Measurements from ENCODE around the gene PROS1. TPM values are rescaled to one million over a fixed set of nuclear protein-coding genes. Genes with fewer than 3 reads are reported as not detected.

The PROS1 gene
- total and polyA plus RNA-seq, 10 of the 15 experiments (the other 5 are each of a cell fraction or from before 2014, with no cell fraction given), result 0.10 TPM; not detected in 9

GRCh38 chr3:94011233-94011711 is 37.6 kb upstream of the PROS1 start (continued):
- TF ChIP-seq, protein P1, sequence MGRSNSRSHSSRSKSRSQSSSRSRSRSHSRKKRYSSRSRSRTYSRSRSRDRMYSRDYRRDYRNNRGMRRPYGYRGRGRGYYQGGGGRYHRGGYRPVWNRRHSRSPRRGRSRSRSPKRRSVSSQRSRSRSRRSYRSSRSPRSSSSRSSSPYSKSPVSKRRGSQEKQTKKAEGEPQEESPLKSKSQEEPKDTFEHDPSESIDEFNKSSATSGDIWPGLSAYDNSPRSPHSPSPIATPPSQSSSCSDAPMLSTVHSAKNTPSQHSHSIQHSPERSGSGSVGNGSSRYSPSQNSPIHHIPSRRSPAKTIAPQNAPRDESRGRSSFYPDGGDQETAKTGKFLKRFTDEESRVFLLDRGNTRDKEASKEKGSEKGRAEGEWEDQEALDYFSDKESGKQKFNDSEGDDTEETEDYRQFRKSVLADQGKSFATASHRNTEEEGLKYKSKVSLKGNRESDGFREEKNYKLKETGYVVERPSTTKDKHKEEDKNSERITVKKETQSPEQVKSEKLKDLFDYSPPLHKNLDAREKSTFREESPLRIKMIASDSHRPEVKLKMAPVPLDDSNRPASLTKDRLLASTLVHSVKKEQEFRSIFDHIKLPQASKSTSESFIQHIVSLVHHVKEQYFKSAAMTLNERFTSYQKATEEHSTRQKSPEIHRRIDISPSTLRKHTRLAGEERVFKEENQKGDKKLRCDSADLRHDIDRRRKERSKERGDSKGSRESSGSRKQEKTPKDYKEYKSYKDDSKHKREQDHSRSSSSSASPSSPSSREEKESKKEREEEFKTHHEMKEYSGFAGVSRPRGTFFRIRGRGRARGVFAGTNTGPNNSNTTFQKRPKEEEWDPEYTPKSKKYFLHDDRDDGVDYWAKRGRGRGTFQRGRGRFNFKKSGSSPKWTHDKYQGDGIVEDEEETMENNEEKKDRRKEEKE (IDR thresholded peaks at IDR 0.05), result no peak
- TF ChIP-seq ZNF207 (IDR thresholded peaks at IDR 0.05; ENCODE audit: borderline replicate concordance) (no peak), MLLT1 (IDR thresholded peaks at IDR 0.05) (no peak)

DNA sequence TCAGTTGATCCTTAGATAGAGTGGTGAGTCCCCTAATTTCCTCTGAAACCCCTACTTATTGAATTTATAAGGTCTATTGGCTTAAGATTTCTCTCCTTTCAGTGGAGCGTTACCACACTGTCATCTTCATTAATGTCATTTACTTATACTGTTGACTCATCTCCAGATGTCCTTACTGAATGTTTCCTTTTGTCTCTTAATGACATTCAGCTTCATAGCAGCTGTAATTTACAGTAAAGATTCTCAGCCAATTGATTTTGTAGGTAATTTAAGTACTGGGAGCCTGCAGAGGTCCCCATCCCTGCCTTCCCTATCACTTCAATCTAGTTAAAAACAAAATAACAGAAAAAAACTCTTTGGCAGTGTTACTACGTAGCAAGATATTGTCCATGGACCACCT is 35.9 kb upstream of the PROS1 start:
- Histone ChIP-seq H2AFZ (ENCODE audit: control insufficient read depth, low read depth, low read length) (no peak overlapping the region), H3K9ac (ENCODE audit: control insufficient read depth, insufficient read depth, low read length) (no peak overlapping the region), H3K79me2 (ENCODE audit: control insufficient read depth, insufficient read depth, low read length) (no peaks in the 10 kb centered on the region), H3K27me3 (replicated peaks in 1 of 2; ENCODE audit: control insufficient read depth in 2 of 2, insufficient read depth in 2 of 2, low read length in 1 of 2) (no peaks in the 10 kb centered on the region), H3K36me3 (ENCODE audit: control insufficient read depth in 2 of 2, insufficient read depth in 2 of 2, low read length in 1 of 2) (no peaks in the 10 kb centered on the region), H3K4me1 (ENCODE audit: control insufficient read depth, insufficient read depth, low read length) (no peaks in the 10 kb centered on the region), H3K4me3 (no peak overlapping the region), H3K4me2 (ENCODE audit: control insufficient read depth, insufficient read depth) (no peak overlapping the region), H3K9me3 (replicated peaks; ENCODE audit: control insufficient read depth, insufficient read depth, low read length) (no peaks in the 10 kb centered on the region), H3K27ac (ENCODE audit: control insufficient read depth, insufficient read depth) (no peak overlapping the region), H4K20me1 (ENCODE audit: control insufficient read depth, insufficient read depth) (no peaks in the 10 kb centered on the region)
- ChIA-PET POLR2A (no interaction called here), CTCF (interaction anchor here (0.6 to 1.0 kb wide), 2 partner anchors 60 to 225 kb away, joined by 3 read pairs; no protein-coding TSS in a partner anchor), RAD21 (ENCODE audit: unreplicated experiment) (no interaction called here), SMC1A (ENCODE audit: uncharacterized antibody, unreplicated experiment) (no interaction called here)
- in situ Hi-C loops (cut with MboI) (loop anchor here (5.0 kb wide), 1 partner anchor 58 kb away; no protein-coding TSS in a partner anchor), intact Hi-C loops (cut with micrococcal nuclease; ENCODE audit: unreplicated experiment) (no loop called here)
- ATAC-seq (no peak), DNase-seq (ENCODE audit: low read depth, low spot score) (no peak), FAIRE-seq (no peak)
- BruUV-seq (replicated peaks), result no TSS peak
- WGBS (ENCODE audit: insufficient coverage, insufficient replicate concordance, low lambda C conversion rate, missing lambda C conversion rate), result 100% methylated on average over 2 of the region's 2 CpGs
- TF ChIP-seq, protein P2, sequence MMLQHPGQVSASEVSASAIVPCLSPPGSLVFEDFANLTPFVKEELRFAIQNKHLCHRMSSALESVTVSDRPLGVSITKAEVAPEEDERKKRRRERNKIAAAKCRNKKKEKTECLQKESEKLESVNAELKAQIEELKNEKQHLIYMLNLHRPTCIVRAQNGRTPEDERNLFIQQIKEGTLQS (IDR thresholded peaks at IDR 0.05; ENCODE audit: borderline replicate concordance, extremely low read depth, low read depth, low read length), result no peak
- TF ChIP-seq EP300 (IDR thresholded peaks at IDR 0.05; ENCODE audit: borderline replicate concordance in 1 of 2, control insufficient read depth in 1 of 2, low read depth in 2 of 2, low read length in 2 of 2) (no peak), ATF7 (IDR thresholded peaks at IDR 0.05; ENCODE audit: low read depth) (no peak), MEF2B (IDR thresholded peaks at IDR 0.05; ENCODE audit: partially characterized antibody, poor library complexity, severe bottlenecking) (no peak), GABPA (IDR thresholded peaks at IDR 0.05; ENCODE audit: low read depth) (no peak)
- TF ChIP-seq, protein P3, sequence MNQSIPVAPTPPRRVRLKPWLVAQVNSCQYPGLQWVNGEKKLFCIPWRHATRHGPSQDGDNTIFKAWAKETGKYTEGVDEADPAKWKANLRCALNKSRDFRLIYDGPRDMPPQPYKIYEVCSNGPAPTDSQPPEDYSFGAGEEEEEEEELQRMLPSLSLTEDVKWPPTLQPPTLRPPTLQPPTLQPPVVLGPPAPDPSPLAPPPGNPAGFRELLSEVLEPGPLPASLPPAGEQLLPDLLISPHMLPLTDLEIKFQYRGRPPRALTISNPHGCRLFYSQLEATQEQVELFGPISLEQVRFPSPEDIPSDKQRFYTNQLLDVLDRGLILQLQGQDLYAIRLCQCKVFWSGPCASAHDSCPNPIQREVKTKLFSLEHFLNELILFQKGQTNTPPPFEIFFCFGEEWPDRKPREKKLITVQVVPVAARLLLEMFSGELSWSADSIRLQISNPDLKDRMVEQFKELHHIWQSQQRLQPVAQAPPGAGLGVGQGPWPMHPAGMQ (IDR thresholded peaks at IDR 0.05; ENCODE audit: borderline replicate concordance), result no peak
- TF ChIP-seq, protein P4, sequence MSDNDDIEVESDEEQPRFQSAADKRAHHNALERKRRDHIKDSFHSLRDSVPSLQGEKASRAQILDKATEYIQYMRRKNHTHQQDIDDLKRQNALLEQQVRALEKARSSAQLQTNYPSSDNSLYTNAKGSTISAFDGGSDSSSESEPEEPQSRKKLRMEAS (IDR thresholded peaks at IDR 0.05; ENCODE audit: low read depth, low read length), result no peak
- TF ChIP-seq, protein P5, sequence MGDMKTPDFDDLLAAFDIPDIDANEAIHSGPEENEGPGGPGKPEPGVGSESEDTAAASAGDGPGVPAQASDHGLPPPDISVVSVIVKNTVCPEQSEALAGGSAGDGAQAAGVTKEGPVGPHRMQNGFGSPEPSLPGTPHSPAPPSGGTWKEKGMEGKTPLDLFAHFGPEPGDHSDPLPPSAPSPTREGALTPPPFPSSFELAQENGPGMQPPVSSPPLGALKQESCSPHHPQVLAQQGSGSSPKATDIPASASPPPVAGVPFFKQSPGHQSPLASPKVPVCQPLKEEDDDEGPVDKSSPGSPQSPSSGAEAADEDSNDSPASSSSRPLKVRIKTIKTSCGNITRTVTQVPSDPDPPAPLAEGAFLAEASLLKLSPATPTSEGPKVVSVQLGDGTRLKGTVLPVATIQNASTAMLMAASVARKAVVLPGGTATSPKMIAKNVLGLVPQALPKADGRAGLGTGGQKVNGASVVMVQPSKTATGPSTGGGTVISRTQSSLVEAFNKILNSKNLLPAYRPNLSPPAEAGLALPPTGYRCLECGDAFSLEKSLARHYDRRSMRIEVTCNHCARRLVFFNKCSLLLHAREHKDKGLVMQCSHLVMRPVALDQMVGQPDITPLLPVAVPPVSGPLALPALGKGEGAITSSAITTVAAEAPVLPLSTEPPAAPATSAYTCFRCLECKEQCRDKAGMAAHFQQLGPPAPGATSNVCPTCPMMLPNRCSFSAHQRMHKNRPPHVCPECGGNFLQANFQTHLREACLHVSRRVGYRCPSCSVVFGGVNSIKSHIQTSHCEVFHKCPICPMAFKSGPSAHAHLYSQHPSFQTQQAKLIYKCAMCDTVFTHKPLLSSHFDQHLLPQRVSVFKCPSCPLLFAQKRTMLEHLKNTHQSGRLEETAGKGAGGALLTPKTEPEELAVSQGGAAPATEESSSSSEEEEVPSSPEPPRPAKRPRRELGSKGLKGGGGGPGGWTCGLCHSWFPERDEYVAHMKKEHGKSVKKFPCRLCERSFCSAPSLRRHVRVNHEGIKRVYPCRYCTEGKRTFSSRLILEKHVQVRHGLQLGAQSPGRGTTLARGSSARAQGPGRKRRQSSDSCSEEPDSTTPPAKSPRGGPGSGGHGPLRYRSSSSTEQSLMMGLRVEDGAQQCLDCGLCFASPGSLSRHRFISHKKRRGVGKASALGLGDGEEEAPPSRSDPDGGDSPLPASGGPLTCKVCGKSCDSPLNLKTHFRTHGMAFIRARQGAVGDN (IDR thresholded peaks at IDR 0.05), result no peak

Measured in GM12878 (cell line).